ENCODE results near the gene GPC5.

Gene GPC5

DNA sequence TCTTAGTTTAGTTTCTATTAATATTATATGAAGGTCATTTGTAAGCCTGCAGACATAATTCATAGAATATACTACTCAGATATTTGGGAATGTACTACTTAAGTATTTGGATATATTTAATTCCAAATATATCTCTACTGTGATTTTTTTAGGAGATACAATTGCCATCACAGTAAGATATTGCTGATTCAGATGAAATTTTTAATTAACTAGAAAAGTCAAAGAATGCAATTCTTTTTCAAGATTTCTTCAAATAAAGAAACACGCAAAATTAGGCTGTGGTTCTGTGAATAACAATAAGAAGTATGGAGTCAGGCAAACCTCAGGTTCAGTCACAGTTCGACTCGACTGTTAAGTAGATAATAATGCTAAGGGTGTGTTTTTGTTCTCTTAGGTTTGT is 1277.8 kb downstream of the GPC5 start:
- no peak for TF ChIP-seq ZNF621 (tag by site-specific recombination; IDR thresholded peaks at IDR 0.05)
- TF ChIP-seq KLF17 (tag by site-specific recombination; IDR thresholded peaks at IDR 0.05) = no peak
- no peak for TF ChIP-seq ZNF670 (tag by site-specific recombination; IDR thresholded peaks at IDR 0.05; ENCODE audit: low read depth)
- TF ChIP-seq ZNF311 (tag by site-specific recombination; IDR thresholded peaks at IDR 0.05; ENCODE audit: borderline replicate concordance) = no peak
- no peak for TF ChIP-seq OVOL3 (tag by site-specific recombination; IDR thresholded peaks at IDR 0.05)
- no peak for TF ChIP-seq ZNF768 (tag by site-specific recombination; IDR thresholded peaks at IDR 0.05)
- no peak for TF ChIP-seq ZNF701 (tag by site-specific recombination; IDR thresholded peaks at IDR 0.05)
- TF ChIP-seq KLF10 (tag by site-specific recombination; IDR thresholded peaks at IDR 0.05) = no peak
- TF ChIP-seq HOXD13 (CRISPR knock-in tag; IDR thresholded peaks at IDR 0.05; ENCODE audit: borderline replicate concordance) = no peak
- TF ChIP-seq ZNF404 (tag by site-specific recombination; IDR thresholded peaks at IDR 0.05) = no peak
- no peak for TF ChIP-seq ZBTB1 (tag by site-specific recombination; IDR thresholded peaks at IDR 0.05)
- no peak for TF ChIP-seq ZNF157 (tag by site-specific recombination; IDR thresholded peaks at IDR 0.05)
- TF ChIP-seq ZNF561 (tag by site-specific recombination; IDR thresholded peaks at IDR 0.05; ENCODE audit: borderline replicate concordance) = no peak
- no peaks in the 10 kb centered on the region for H3K4me1 ChIP-seq (ENCODE audit: control insufficient read depth, insufficient read depth, low read length)
- H3K4me3 ChIP-seq (ENCODE audit: low read depth, low read length) = no peak overlapping the region
- POLR2A ChIA-PET = no interaction called here
- CTCF ChIA-PET = no interaction called here
- no peak overlapping the region for H3K27ac ChIP-seq (ENCODE audit: extremely low read depth, low read depth, low read length)
- no peaks in the 10 kb centered on the region for H3K36me3 ChIP-seq (ENCODE audit: control insufficient read depth in 2 of 2, insufficient read depth in 1 of 2, low read length in 2 of 2)
- no peaks in the 10 kb centered on the region for H3K9me3 ChIP-seq (ENCODE audit: control insufficient read depth, insufficient read depth, low read depth, low read length)

GRCh38 chr13:92677571-92677970 is 1279.2 kb downstream of the GPC5 start:
- Histone ChIP-seq H3K36me3 (ENCODE audit: control insufficient read depth in 2 of 2, insufficient read depth in 1 of 2, low read length in 2 of 2) (no peaks in the 10 kb centered on the region), H3K4me3 (ENCODE audit: low read depth, low read length) (no peak overlapping the region), H3K9me3 (ENCODE audit: control insufficient read depth, insufficient read depth, low read depth, low read length) (no peaks in the 10 kb centered on the region), H3K4me1 (ENCODE audit: control insufficient read depth, insufficient read depth, low read length) (no peaks in the 10 kb centered on the region), H3K27ac (ENCODE audit: extremely low read depth, low read depth, low read length) (no peak overlapping the region)
- TF ChIP-seq ZNF843 (tag by site-specific recombination; IDR thresholded peaks at IDR 0.05) = no peak
- TF ChIP-seq ZNF677 (tag by site-specific recombination; IDR thresholded peaks at IDR 0.05) = no peak
- no peak for TF ChIP-seq KLF8 (tag by site-specific recombination; IDR thresholded peaks at IDR 0.05)
- TF ChIP-seq ZNF670 (tag by site-specific recombination; IDR thresholded peaks at IDR 0.05; ENCODE audit: low read depth) = no peak
- no peak for TF ChIP-seq PRDM1 (tag by site-specific recombination; IDR thresholded peaks at IDR 0.05)
- no peak for TF ChIP-seq REST (tag by site-specific recombination; IDR thresholded peaks at IDR 0.05)
- TF ChIP-seq KLF1 (tag by site-specific recombination; IDR thresholded peaks at IDR 0.05) = no peak
- no peak for TF ChIP-seq ZNF354C (tag by site-specific recombination; IDR thresholded peaks at IDR 0.05; ENCODE audit: borderline replicate concordance, low read depth)
- TF ChIP-seq ZNF24 (tag by site-specific recombination; IDR thresholded peaks at IDR 0.05) = no peak
- no peak for TF ChIP-seq KLF16 (tag by site-specific recombination; IDR thresholded peaks at IDR 0.05)
- TF ChIP-seq, protein P1, sequence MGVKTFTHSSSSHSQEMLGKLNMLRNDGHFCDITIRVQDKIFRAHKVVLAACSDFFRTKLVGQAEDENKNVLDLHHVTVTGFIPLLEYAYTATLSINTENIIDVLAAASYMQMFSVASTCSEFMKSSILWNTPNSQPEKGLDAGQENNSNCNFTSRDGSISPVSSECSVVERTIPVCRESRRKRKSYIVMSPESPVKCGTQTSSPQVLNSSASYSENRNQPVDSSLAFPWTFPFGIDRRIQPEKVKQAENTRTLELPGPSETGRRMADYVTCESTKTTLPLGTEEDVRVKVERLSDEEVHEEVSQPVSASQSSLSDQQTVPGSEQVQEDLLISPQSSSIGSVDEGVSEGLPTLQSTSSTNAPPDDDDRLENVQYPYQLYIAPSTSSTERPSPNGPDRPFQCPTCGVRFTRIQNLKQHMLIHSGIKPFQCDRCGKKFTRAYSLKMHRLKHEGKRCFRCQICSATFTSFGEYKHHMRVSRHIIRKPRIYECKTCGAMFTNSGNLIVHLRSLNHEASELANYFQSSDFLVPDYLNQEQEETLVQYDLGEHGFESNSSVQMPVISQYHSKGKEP (tag by site-specific recombination; IDR thresholded peaks at IDR 0.05) = no peak
- TF ChIP-seq ZNF341 (tag by site-specific recombination; IDR thresholded peaks at IDR 0.05; ENCODE audit: low read depth) = no peak
- TF ChIP-seq ZNF530 (tag by site-specific recombination; IDR thresholded peaks at IDR 0.05; ENCODE audit: low read depth) = no peak
- no peak for TF ChIP-seq ZNF155 (tag by site-specific recombination; IDR thresholded peaks at IDR 0.05)
- ChIA-PET CTCF (no interaction called here), POLR2A (no interaction called here)

All from HEK293 (cell line).